Heart right ventricle (tissue), 16 donors: Measurements from ENCODE around the gene FANCC. TPM values are rescaled to one million over a fixed set of nuclear protein-coding genes. Genes with fewer than 3 reads are reported as not detected.

Experiments used
- ATAC-seq, 8 donors: fragments of 200-7000 bp; cut with Tn5 transposase; one replicate each; pipeline ENCODE4 v1.9.1; 2020; ENCODE audit warnings: mild to moderate bottlenecking in 8 of 8, moderate library complexity in 8 of 8, moderate number of reproducible peaks in 1 of 8
- DNase-seq, 2 donors: peaks; one replicate each; pipeline ENCODE4 v3.0.0-alpha.2; 2020
- H3K27ac ChIP-seq, 10 donors: fragments of 200-600 bp; sonication (generic) in 2 of 10; one replicate each; pipeline versions ENCODE4 v1.5.0 to v1.8.0; 2020 to 2022; ENCODE audit warnings: mild to moderate bottlenecking in 3 of 10
- H3K27me3 ChIP-seq, 7 donors: fragments of 200-600 bp; one replicate each; pipeline ENCODE4 v1.8.0; 2021 to 2022; ENCODE audit warnings: mild to moderate bottlenecking in 2 of 7
- H3K36me3 ChIP-seq, 9 donors: fragments of 200-600 bp; sonication (generic) in 1 of 9; one replicate each; pipeline versions ENCODE4 v1.5.0 to v1.8.0; 2020 to 2022; ENCODE audit warnings: mild to moderate bottlenecking in 2 of 9
- H3K4me1 ChIP-seq, 9 donors: fragments of 200-600 bp; sonication (generic) in 1 of 9; one replicate each; pipeline versions ENCODE4 v1.5.0 to v1.8.0; 2020 to 2022; ENCODE audit warnings: mild to moderate bottlenecking in 4 of 9
- H3K4me3 ChIP-seq, 10 donors: fragments of 200-600 bp; sonication (generic) in 2 of 10; one replicate each; pipeline versions ENCODE4 v1.5.0 to v1.8.0; 2020 to 2022; ENCODE audit warnings: mild to moderate bottlenecking in 7 of 10, moderate library complexity in 2 of 10
- H3K9me3 ChIP-seq, 11 donors: fragments of 200-600 bp in 10 of 11; sonication (generic) in 2 of 11; one replicate each; pipeline versions ENCODE4 v1.5.0 to v1.8.0; 2013 to 2022; ENCODE audit warnings: mild to moderate bottlenecking in 2 of 11, control low read depth in 1 of 11, moderate library complexity in 1 of 11
- CTCF ChIP-seq, 9 donors: fragments of 200-600 bp; sonication (generic) in 2 of 9; IDR thresholded peaks; one replicate each; pipeline versions ENCODE4 v1.5.0 to v1.8.0; 2021 to 2022; ENCODE audit warnings: antibody characterized with exemption in 9 of 9, mild to moderate bottlenecking in 5 of 9, moderate library complexity in 1 of 9
- WGBS, 2 donors: extraction: QIAGEN DNeasy Blood & Tissue Kit; methylation state at CpG; one replicate each; pipeline ENCODE4 v1.1.7; 2013; ENCODE audit warnings: inconsistent platforms in 1 of 2; 5-methylcytosine and 5-hydroxymethylcytosine counted together
- intact Hi-C, 10 donors: fragments of 100-400 bp; cut with DNase I; formaldehyde crosslinking; loops; one replicate each; pipeline versions ENCODE4 v1.11.1 to v1.14.2; 2022
- polyA plus RNA-seq, 2 donors: library from polyadenylated mRNA; stranded (reverse); fragments of 200-250 nt; gene quantifications; one replicate each; pipeline ENCODE4 v1.2.3, GENCODE V29; 2013
- total RNA-seq, 10 donors: library from RNA; stranded (reverse); fragmentation: NEBNext Ultra II Directional in 3 of 10; extraction: Animal tissue kit (Norgen Biotek cat#: 25700) in 3 of 10; gene quantifications; one replicate each; pipeline versions ENCODE4 v1.2.1 to v1.2.4, GENCODE V29; 2021 to 2023
- donor health status: Arrhythmogenic right ventricular cardiomyopathy.
- donor health status: ischemic (EF 13 %, LVEDD 7.1; RV severe dilation, severe dysfunction).
- donor health status: healthy with polysubstance abuse.
- donor health status: DM: no; HTN: yes; CAD: no.
- donor health status: DM: no; HTN: no; CAD: no.
- donor health status: ischemic (EF 25% LVEDD 6.9; RV normal size, moderate dysfunction).
- donor health status: ischemic (EF 25% LVEDD 5.7; RV mildly dilated, moderate dysfunction).
- donor health status: healthy.
- donor health status: DM: yes; HTN: yes; CAD: no.
- donor health status: Ischemic cardiomyopathy.
- donor health status: ischemic (EF 35%, LVEDD 5.7; RV mildly dilated, moderate dysfunction).
- donor health status: nonischemic (EF 11% LVEDD 7.7; RV severe dilation, severe dysfunction).
- donor health status: DM: yes; HTN: yes; CAD: no.
- donor health status: PGD.
- donor health status: ischemic (EF 29% LVEDD 5.4; RV normal size, mild dysfunction).
- donor health status: nonischemic (EF 23%, LVEDD 6.1; RV moderate dilation, normal function).

FANCC gene
- total and polyA plus RNA-seq, 12 donors, result 2.9 to 6.8 (median 4.3) TPM

- DNase-seq (no peak), ATAC-seq (no peak)
- WGBS, 2 donors, result 89 to 91% methylated on average over 9 of the region's 9 CpGs
- H3K27ac ChIP-seq, result no peak overlapping the region
- H3K27me3 ChIP-seq, result no peaks in the 10 kb centered on the region
- H3K4me1 ChIP-seq, result peaks cover 0 to 14% (median 0%) of the 10 kb centered on the region in 9 donors
- intact Hi-C loops, result no loop called here
- H3K4me3 ChIP-seq, result no peak overlapping the region
- H3K9me3 ChIP-seq, result peaks cover 0 to 34% (median 22%) of the 10 kb centered on the region in 11 donors
- TF ChIP-seq CTCF (IDR thresholded peaks at IDR 0.05), result no peak
- H3K36me3 ChIP-seq, result no peaks in the 10 kb centered on the region
These were observed 33.1 kb downstream of the FANCC start for GRCh38 chr9:95284162-95285080.

GRCh38 chr9:95283673-95284072, 33.8 kb downstream of the FANCC start:
- WGBS, 2 donors, result 89 to 94% methylated on average over 2 of the region's 2 CpGs
- Histone ChIP-seq H3K4me3 (no peak overlapping the region), H3K27me3 (no peaks in the 10 kb centered on the region), H3K27ac (no peak overlapping the region), H3K4me1 (peaks cover 0 to 14% (median 0%) of the 10 kb centered on the region in 9 donors), H3K36me3 (no peaks in the 10 kb centered on the region), H3K9me3 (peaks cover 0 to 37% (median 22%) of the 10 kb centered on the region in 11 donors)
- ATAC-seq, result no peak
- DNase-seq, result no peak
- TF ChIP-seq CTCF (IDR thresholded peaks at IDR 0.05), result no peak
- intact Hi-C loops, result no loop called here

GRCh38 chr9:95282332-95282731, 35.2 kb downstream of the FANCC start:
- Histone ChIP-seq H3K36me3 (no peaks in the 10 kb centered on the region), H3K4me3 (no peak overlapping the region), H3K27me3 (no peaks in the 10 kb centered on the region), H3K9me3 (peaks cover 0 to 37% (median 22%) of the 10 kb centered on the region in 11 donors), H3K4me1 (peaks cover 0 to 14% (median 0%) of the 10 kb centered on the region in 9 donors), H3K27ac (no peak overlapping the region)
- DNase-seq (no peak), ATAC-seq (no peak)
- intact Hi-C loops, result no loop called here
- no peak for TF ChIP-seq CTCF (IDR thresholded peaks at IDR 0.05)

GRCh38 chr9:95280745-95281144, 36.8 kb downstream of the FANCC start:
- intact Hi-C loops, result no loop called here
- no peak overlapping the region for H3K27ac ChIP-seq
- ATAC-seq (no peak), DNase-seq (no peak)
- WGBS, 2 donors, result 97% methylated on average over 1 of the region's 1 CpG
- H3K9me3 ChIP-seq, result peaks cover 0 to 37% (median 22%) of the 10 kb centered on the region in 11 donors
- no peaks in the 10 kb centered on the region for H3K36me3 ChIP-seq
- no peak overlapping the region for H3K4me3 ChIP-seq
- no peak for TF ChIP-seq CTCF (IDR thresholded peaks at IDR 0.05)
- H3K4me1 ChIP-seq, result peaks cover 0 to 5% (median 0%) of the 10 kb centered on the region in 9 donors
- H3K27me3 ChIP-seq, result no peaks in the 10 kb centered on the region
